NCI-H1436 (cell line): ENCODE data around the gene SYT12.

Experiments
- DNase-seq: peaks from one replicate; lab custom pipeline; 2025; lab: John Stamatoyannopoulos, UW

Gene SYT12

GRCh38 chr11:67027943-67028542, 5.1 kb downstream of the SYT12 start:
- DNase-seq = no peak

DNA sequence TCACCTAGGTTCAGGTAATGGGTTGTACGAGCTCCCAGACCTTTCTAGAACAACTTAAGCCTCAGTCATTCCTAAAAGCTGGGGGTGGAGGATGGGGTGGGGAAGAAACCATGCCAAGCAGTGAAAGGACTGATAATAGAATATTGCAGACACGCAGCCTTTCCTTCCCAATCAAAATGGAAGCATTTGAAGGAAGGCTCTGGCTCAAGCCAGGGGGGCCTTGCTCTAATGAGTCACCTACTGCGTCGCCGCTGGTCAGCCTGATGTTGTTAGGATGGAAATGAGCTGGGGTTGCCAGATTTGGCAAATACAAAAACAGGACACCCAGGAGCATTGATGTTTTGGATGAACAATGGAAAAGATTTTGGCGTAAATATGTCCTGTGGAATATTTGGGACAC, 6.2 kb downstream of the SYT12 start:
- DNase-seq = no peak

- DNase-seq = no peak
Measured at GRCh38 chr11:67030976-67031375, 8.0 kb downstream of the SYT12 start.

- DNase-seq = no peak
Measured at GRCh38 chr11:67031791-67032561, 9.0 kb downstream of the SYT12 start.

GRCh38 chr11:67032830-67033551, 10.1 kb downstream of the SYT12 start:
- no peak for DNase-seq

DNA sequence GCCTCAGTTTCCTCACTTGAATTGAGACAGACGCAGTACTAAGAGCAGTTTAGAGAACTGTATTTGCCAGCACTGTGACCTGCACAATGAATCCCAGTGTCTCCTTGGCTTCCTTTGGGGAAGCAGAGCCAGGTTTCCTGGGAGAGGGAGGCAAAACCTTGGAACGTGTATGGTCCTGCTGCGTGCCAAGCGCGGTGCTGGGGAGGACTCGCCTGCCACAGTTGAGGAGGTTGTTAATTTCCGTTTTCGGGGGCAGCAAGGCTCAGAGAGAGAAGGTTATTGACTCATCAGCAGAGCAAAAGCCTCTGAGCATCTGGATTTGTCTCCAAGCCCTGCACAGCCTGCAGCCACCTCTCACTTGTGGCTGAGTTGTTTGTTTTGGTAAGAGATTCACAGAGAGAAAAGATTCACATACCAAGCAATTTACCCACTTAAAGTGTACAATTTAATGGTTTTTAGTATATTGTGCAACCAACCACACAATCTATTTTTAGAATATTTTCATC, 10.8 kb downstream of the SYT12 start:
- no peak for DNase-seq

GRCh38 chr11:67034350-67034749, 11.4 kb downstream of the SYT12 start:
- DNase-seq = no peak

- no peak for DNase-seq
Measured at GRCh38 chr11:67040147-67040546, 17.2 kb downstream of the SYT12 start.

- DNase-seq = no peak
Measured at GRCh38 chr11:67041602-67042001, 18.7 kb downstream of the SYT12 start.

- no peak for DNase-seq
Measured at GRCh38 chr11:67043572-67044349, 20.8 kb downstream of the SYT12 start.

GRCh38 chr11:67044496-67044895, 21.6 kb downstream of the SYT12 start:
- DNase-seq = no peak

- no peak for DNase-seq
Measured at GRCh38 chr11:67045314-67045713, 22.4 kb downstream of the SYT12 start.

- DNase-seq = no peak
Measured at GRCh38 chr11:67048515-67049130, 25.7 kb downstream of the SYT12 start.

- DNase-seq = no peak
Measured at GRCh38 chr11:67050139-67050538, 27.2 kb downstream of the SYT12 start.

DNA sequence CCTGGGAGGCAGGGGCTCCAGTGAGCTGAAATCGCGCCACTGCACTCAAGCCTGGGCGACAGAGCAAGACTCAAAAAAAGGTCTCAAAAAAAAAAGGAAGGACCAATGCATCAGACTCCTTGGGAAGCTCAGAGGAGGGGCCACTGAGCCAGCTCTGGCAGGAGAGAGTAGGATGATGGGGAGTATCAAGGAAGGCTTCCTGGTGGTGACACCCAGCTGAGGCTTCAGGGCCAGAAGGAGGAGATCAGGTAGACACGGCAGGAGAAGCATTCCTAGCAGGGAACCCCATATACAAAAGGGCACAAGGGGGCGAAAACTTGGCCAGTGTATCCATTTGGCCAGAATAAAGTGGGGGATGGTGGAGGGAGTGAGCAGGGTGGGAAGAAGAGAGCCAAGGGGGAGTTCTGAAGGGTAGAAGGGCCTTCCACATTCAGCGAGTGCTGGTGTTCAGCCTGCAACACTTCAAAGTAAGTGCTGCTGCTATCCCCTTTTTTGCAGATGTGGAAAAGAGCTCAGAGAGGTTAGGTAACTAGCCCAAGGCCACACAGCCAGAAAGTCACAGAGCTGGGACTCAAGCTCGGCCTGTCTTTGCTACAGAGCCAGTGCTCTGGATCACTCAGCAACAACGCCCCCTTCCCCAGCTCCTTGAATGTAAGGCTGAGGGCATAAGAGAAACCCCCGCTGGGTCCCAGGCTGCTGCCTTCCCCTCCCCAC, 28.4 kb downstream of the SYT12 start:
- no peak for DNase-seq

- no peak for DNase-seq
Measured at GRCh38 chr11:67051945-67052488, 29.1 kb downstream of the SYT12 start.

DNA sequence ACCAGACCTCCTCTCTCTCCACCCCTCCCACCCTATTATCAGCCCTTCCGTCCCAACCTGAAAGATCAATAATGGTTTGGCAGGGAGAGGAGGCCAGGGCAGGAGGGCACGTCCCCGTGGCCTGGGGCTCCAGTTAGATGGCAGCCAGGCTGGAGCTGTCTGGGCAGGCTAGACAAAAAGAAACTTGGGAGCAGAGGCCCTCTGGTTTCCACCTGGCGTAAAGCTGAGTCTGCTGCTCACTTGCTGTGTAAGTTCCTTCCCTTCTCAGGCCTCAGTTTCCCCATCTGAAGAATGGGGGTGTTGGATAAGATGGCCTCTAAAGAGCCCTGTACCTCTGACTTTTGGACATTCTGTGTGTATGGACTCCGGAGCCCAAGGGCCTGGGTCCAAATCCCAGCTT, 30.0 kb downstream of the SYT12 start:
- DNase-seq = no peak

DNA sequence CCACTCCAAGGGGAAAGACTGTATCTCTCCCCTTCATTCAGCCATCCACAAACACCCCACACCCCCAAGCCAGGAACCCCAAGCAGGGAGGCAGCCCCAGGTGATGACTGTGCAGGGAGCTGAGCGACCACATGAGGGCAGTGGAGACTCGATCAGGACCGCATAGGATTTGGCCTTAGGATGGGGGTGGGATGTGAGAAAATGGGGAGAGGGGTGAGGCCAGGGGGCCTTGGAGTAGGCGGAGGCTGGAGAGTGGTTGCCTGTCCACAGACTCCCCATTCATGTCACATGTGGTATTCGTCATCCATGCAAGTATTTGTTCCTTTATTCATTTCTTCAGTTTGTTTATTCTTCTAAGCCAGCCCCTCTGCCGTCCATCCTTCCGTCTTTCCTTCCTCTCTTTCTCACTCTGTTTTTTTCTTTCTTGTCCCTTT, 31.0 kb downstream of the SYT12 start:
- DNase-seq = peak; percentile 24

DNA sequence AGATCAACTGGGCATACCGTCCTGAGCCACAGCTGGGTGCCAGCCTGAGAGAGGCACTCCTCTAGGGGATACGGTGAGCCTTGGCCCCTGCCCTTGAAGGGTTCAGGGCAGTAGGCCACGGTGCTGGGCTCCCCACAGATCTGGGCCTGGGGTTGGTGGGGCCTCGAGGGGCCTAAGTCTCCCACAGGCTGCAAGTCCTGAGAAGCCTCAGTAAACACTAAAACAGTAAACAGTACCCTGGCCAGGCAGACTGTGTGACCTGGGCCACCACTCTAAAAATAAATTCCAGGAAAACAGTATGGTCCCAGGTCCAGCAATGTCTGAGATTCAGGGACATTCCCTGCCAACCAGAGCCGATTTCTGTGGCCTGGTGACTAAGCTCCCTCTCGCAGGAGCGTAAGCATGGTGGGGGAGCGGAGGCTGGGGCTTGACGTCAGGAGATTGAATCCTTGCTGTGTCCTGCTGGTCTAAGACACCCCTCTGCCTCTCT, 31.5 kb downstream of the SYT12 start:
- DNase-seq = no peak

- peak; percentile 62 for DNase-seq
Measured at GRCh38 chr11:67054836-67055523, 32.0 kb downstream of the SYT12 start.
